ENCODE results near the gene RALBP1.
"Not testable (repeated sequence)": the region's sequence is repeated elsewhere in the genome, so short reads cannot be mapped to it uniquely, and the experiment has no call there.

RALBP1 gene

DNA sequence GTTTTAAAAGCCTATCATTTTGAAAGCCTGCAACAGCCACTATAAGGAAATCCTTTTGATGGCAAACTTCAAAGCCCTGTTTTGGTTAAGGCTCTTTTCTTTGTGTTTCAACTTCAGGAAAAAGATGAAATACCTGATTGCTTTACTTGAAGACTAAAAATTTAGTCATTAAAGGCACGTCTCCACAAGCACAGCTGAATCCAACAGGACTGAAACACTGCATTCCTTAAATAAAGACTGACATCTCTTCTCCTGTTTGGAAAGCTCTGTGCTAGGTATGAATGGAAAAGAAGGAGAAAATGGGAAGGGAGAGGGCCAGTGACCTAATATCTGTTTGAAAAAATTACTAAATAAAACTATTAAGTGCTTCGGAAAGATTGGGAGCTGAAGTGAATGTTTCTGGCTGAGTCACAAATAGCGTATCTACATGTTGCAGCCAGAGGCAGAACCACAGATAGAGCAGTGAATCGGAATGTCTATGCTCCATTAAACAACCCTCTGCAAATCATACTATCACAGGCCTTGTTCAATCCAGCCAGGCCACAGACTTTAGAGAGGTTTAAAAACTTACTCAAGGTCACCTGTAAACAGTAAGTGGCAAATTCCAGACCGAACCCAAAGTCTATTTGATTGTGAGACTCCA, 21.1 kb upstream of the RALBP1 start:
- no peak for DNase-seq (ENCODE audit: low read depth, low spot score)

GRCh38 chr18:9455718-9456511, 19.4 kb upstream of the RALBP1 start:
- no peak for DNase-seq (ENCODE audit: low read depth, low spot score)

DNA sequence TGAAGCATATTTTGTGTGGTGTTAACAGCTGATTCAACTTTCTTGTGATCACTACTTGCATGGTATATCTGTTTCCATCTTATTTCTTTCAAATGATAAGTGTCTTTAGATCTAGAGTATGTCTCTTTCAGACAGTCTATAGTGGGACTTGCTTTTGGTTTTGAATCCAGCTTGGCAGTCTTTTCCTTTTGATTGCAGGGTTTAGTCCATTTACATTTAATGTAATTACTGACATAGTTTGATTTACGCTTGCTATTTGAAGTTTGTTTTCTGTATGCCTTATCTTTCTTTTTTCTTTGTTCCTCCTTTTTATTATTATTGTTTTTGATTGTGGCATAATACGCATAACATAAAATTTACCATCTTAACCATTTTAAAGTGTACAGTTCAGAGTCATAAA, 9.2 kb upstream of the RALBP1 start:
- DNase-seq (ENCODE audit: low read depth, low spot score), result no peak

DNA sequence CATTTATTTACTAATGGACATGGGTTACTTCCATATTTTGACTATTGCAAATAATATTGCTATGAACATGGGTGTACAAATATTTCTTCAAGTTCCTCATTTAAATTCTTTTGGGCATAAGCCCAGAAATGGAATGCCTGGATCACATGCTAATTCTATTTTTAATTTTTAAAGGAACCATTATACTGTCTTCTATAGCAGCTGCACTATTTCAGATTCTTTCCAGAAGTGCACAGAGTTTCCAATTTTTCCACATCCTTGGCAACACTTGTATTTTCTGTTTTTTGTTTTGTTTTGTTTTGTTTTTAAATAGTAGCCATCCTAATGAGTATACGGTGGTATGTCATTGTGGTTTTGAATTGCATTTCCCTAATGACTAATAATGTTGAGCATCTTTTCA, 8.5 kb upstream of the RALBP1 start:
- no peak for DNase-seq (ENCODE audit: low read depth, low spot score)

DNA sequence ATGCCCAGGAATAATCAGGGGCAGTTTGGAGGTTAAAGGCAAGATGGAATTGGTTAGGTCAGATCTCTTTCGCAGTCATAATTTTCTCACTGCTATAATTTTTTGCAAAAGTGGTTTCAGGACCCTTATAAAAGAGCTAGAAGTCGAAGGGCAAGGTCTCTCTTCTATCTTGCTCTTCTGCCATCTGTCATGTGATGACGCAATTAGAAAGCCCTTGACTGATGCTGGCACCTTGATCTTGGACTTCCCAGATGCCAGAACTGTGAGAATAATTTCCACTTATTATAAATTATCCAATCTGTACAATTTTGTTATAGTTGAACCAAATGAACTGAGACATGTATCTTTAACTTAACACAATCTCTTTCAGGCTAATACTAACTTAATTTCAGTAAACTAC, 6.3 kb upstream of the RALBP1 start:
- DNase-seq (ENCODE audit: low read depth, low spot score), result no peak

DNA sequence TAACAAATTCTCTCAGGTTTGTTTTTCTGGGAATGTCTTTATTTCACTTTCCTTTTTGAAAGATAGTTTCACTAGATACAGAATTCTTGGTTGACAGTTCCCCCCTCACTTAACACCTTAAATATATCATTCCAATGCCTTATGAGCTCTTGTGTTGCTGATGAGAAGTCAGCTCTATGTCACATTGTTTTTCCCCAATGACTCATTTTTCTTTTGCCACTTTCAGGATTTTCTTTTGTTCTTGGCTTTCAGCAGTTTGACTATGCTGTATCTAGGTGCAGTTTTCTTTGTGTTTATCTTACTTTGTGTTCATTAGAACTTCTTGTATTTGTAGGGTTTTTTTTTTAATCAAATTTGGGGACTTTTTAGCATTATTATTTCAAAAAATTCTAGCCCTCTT, 5.6 kb upstream of the RALBP1 start:
- no peak for DNase-seq (ENCODE audit: low read depth, low spot score)

DNA sequence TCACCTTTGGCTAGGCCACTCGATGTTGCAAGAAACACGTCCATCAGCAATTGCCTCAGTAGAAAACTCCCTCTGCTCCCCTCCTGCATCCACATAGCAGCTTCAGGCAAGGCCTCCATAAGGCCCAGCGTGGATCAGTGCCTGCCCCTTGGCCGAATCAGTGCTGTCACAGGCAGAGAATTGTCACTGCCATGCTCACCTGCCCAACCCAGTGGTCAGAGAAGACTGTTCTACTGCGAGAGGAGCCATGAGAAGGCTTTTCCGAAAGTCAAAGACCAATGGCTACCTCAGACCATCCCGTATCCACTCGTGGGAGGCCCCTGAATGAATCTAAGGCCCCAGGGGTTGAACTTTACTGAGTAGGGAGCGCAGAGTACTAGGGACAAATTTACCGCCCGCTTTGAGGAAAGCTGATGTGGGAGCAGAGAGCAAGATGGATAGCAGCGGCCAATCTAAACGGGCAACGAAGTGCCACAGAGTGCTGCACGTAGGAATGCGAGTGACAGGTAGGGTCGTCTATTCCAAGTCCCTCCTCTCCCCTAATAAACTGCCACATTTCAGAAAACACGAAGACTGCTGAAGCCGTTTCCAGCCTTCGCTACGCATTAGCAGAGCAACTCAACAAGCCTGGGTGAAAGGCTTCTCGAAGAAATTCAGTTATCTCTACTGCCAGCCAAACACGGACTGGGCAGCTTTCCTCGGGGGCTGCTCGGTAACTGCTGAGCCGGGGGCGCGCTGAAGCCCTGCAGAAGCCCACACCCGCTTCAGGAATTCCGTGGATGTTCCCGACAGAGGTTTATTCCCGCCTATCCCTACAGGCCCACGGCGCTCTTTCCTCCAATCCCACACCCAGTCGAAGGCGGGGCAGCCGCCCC, 968 bp upstream of the RALBP1 start:
- no peak for DNase-seq (ENCODE audit: low read depth, low spot score)

DNA sequence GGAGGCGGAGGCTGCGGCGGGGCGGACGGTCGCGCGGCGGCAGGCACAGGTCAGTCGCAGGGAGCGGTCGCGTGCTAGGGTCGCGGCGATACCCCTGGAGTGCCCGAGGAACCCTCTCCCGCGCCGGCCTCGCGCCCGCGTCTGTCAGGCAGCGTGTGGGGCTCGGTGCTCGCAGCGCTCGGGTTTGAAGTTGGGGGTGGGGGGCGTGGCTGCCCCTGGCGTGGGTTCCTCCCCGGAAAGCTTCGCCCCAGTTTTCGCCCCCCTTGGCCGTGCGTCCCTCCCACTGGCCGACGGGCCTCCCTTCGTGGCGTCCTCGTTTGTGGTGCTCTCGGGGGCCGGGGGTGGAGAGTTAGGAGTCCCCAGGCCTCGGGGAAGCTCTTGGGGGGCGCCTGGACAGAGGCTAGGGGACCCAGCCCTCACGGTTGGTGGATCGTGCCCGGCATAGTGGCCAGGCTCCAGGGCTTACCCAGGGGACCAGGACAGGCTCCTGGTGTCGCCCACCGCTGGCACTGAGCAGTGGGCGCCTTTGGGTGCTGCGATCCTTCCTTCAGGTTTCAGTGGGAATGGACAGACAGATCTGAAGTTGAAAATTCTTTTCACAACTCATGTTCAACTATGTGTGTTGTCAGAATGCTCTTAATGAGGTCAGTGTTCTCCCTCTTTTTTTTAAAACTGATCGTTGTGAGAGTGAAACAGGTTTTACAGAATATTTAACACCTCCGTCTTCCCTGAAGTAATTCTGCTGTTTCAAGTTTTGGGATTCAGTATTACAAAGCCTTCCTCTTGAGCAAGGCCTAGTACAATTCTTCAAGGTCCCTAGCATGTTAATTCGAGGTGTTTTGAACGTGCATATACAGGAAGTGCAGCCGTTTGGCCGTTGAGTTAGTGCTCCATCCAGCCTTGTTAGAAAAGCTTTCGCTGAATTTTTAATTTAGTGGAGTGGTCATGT, 604 bp downstream of the RALBP1 start:
- DNase-seq (ENCODE audit: low read depth, low spot score), result peak; percentile 21

DNA sequence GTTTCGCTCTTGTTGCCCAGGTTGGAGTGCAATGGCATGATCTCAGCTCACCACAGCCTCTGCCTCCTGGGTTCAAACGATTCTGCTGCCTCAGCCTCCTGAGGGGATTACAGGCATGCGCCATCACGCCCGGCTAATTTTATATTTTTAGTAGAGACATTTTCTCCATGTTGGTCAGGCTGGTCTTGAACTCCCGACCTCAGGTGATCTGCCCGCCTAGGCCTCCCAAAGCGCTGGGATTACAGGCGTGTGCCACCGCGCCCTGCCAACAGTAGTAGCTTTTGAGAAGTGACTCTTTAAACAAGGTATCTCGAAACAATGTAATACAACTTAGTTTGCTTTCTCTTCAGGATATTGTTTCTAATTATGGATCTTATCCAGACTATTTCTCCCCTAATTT, 1.6 kb downstream of the RALBP1 start:
- not testable (repeated sequence) for DNase-seq (ENCODE audit: low read depth, low spot score)

DNA sequence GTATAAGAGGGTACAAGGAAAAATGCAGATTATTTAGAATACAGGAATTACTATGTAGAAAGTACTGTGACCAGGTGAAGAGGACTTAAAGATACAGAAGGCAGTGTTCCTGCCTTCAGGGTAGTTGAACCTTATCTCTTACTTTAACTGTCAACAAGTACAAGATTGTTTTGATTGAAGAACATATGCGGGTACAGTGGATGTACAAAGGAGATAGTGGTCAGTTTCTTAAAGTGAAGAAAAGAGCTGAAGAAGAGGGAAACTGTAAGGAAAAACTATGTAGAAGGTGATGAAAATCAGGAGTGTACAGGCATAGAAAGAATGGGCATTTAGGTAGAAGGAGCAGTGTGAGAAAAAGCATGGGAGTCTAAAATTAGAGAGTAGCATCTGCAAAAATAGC, 2.2 kb downstream of the RALBP1 start:
- no peak for DNase-seq (ENCODE audit: low read depth, low spot score)

GRCh38 chr18:9478545-9478944, 3.2 kb downstream of the RALBP1 start:
- no peak for DNase-seq (ENCODE audit: low read depth, low spot score)

- DNase-seq (ENCODE audit: low read depth, low spot score), result no peak
These were observed 7.5 kb downstream of the RALBP1 start for GRCh38 chr18:9482790-9483189.

DNA sequence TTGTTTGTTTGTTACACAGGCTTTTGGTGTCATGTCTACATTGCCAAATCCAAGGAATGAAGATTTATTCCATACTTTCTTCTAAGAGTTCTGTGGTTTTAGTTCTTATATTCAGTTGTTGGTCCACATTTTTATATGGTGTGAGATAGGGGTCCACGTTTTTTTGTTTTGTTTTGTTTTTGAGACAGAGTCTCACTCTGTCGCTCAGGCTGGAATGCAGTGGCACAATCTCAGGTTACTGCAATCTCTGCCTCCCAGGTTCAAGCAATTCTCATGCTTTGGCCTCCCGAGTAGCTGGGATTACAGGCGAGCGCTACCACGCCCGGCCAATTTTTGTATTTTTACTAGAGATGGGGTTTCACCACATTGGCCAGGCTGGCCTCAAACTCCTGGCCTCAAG, 8.2 kb downstream of the RALBP1 start:
- no peak for DNase-seq (ENCODE audit: low read depth, low spot score)

GRCh38 chr18:9484856-9485255, 9.5 kb downstream of the RALBP1 start:
- DNase-seq (ENCODE audit: low read depth, low spot score), result not testable (repeated sequence)

- no peak for DNase-seq (ENCODE audit: low read depth, low spot score)
These were observed 13.2 kb downstream of the RALBP1 start for GRCh38 chr18:9488538-9488937.

- DNase-seq (ENCODE audit: low read depth, low spot score), result no peak
These were observed 19.5 kb downstream of the RALBP1 start for GRCh38 chr18:9494778-9495331.

DNA sequence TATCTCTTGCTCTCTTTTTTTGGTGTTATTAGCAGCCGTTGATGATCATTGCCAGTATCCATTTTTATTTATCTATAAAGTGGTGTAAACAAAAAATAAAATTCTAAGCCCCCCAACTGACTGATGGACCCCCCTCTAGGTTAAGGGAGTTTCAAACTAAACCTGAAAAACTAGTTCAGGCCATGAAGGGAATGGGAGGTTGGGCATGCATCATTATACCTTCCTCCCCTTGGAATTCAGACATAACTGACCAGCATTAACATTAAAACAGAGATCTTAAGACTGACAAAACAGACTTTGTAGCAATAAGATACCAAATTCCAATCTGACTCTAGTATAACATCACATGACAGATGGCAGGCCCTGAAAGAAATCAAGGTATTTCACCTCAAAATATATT, 20.2 kb downstream of the RALBP1 start:
- DNase-seq (ENCODE audit: low read depth, low spot score), result no peak

DNA sequence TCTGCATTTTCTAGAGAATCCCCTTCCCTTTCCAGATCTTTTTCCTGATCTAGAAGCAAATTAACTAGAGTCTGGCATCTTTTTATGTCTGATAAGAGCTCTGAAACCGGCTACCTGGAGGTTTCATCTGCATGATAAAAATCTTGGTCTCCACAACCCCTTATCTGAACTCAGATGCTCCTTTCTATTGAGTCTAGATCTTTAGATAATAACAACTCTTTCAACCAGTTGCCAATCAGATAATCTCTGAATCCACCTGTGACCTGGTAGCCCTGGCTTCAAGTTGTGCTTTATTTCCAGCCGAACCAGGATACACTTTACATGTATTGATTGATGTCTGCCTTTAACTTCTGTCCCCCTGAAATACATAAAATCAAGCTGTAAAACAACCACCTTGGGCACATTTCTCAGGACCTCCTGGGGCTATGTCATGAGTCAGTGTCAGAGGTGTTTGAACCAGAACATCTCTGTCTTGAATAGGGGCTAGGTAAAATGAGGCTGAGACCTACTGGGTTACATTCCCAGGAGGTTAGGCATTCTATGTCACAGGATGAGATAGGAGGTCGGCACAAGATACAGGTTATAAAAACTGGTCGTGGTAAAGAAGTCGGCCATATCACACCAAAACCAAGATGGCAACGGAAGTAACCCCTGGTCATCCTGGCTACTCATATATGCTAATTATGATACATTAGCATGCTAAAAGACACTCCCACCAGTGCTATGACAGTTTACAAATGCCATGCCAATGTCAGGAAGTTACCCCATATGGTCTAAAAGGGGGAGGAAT, 20.8 kb downstream of the RALBP1 start:
- DNase-seq (ENCODE audit: low read depth, low spot score), result no peak

GRCh38 chr18:9506046-9506792, 30.9 kb downstream of the RALBP1 start:
- DNase-seq (ENCODE audit: low read depth, low spot score), result no peak
